K562 (cell line): Measurements from ENCODE around the gene TIFAB. TPM values are rescaled to one million over a fixed set of nuclear protein-coding genes. Genes with fewer than 3 reads are reported as not detected.
A peak's percentile ranks its signal among the peaks of the same experiment; 100 is the strongest.

Experiments used
- ATAC-seq: fragments of 200-7000 bp; cut with Tn5 transposase; 3 replicates; pipeline ENCODE4 v1.9.1; 2020; ENCODE audit warnings: moderate library complexity
- BruUV-seq: library from RNA; stranded (reverse); fragments of 400-500 nt; replicated peaks from 2 replicates; lab custom pipeline; 2021; lab: Mats Ljungman, UMichigan
- CTCF ChIA-PET: fragments of 300-600 bp; formaldehyde crosslinking; extraction: SDS; loops from one replicate; lab custom pipeline; 2021; ENCODE audit warnings: low intra/inter-chr PET ratio; lab: Yijun Ruan, JAX
- POLR2A ChIA-PET: fragments of 300-600, 350-650 bp; sonication (Branson Sonifier 250); formaldehyde crosslinking; extraction: SDS; loops from one replicate; lab custom pipeline; 2021; ENCODE audit warnings: antibody characterized with exemption, inconsistent platforms; lab: Yijun Ruan, JAX
- DNase-seq, 4 experiments: peaks; one replicate each; pipeline versions ENCODE4 v3.0.0 to v3.0.0-alpha.2; 2011 to 2018; ENCODE audit warnings: low spot score in 3 of 4, mixed read lengths in 3 of 4; ENCODE audit errors: extremely low read depth in 1 of 4
- FAIRE-seq: peaks from 2 replicates; lab custom pipeline; 2011; peaks lifted over from hg19 to GRCh38; lab: Jason Lieb, UNC
- H2AFZ ChIP-seq: 2 replicates; pipeline ENCODE4 v1.6.0; 2011; ENCODE audit warnings: low read depth, low read length, control low read depth, inconsistent platforms
- H3K27ac ChIP-seq: fragments of 200-600 bp; 3 replicates; pipeline ENCODE4 v1.8.0; 2011; ENCODE audit warnings: low read depth, mild to moderate bottlenecking, control low read depth, inconsistent platforms, low read length, moderate library complexity, mixed read lengths; ENCODE audit errors: extremely low read depth
- H3K27me3 ChIP-seq, 2 experiments: fragments of 300-600 bp in 1 of 2; 2 replicates in 1 of 2; 3 replicates in 1 of 2; pipeline versions ENCODE4 v1.6.0 to v1.8.0; 2011; ENCODE audit warnings: inconsistent platforms in 2 of 2, low read length in 2 of 2, mild to moderate bottlenecking in 1 of 2, mixed read lengths in 1 of 2, moderate library complexity in 1 of 2; ENCODE audit not compliant: control insufficient read depth in 2 of 2, insufficient read depth in 2 of 2
- H3K36me3 ChIP-seq: fragments of 300-600 bp; 3 replicates; pipeline ENCODE4 v1.8.0; 2011; ENCODE audit warnings: mild to moderate bottlenecking, low read length, inconsistent platforms; ENCODE audit not compliant: control insufficient read depth, insufficient read depth
- H3K4me1 ChIP-seq, 2 experiments: fragments of 200-600 bp in 1 of 2; replicated peaks in 1 of 2; 2 replicates in 1 of 2; 3 replicates in 1 of 2; pipeline versions ENCODE4 v1.5.1 to v1.8.0; 2011; ENCODE audit warnings: inconsistent platforms in 2 of 2, low read length in 2 of 2, mild to moderate bottlenecking in 1 of 2, mixed read lengths in 1 of 2, moderate library complexity in 1 of 2; ENCODE audit not compliant: control insufficient read depth in 2 of 2, insufficient read depth in 2 of 2
- H3K4me2 ChIP-seq: 2 replicates; pipeline ENCODE4 v1.6.1; 2011; ENCODE audit warnings: low read length, control low read depth, inconsistent platforms, mixed read lengths; ENCODE audit not compliant: insufficient read depth
- H3K4me3 ChIP-seq: fragments of 200-600 bp; sonication (generic), shearing (Covaris generic); 2 replicates; pipeline ENCODE4 v1.5.1; 2016; ENCODE audit warnings: control low read depth, inconsistent platforms
- H3K79me2 ChIP-seq: fragments of 200-600 bp; 3 replicates; pipeline ENCODE4 v1.8.0; 2011; ENCODE audit warnings: low read length, inconsistent platforms; ENCODE audit not compliant: control insufficient read depth, insufficient read depth
- H3K9ac ChIP-seq, 2 experiments: 2 replicates each; pipeline versions ENCODE4 v1.6.0 to v1.6.1; 2011; ENCODE audit warnings: low read depth in 2 of 2, low read length in 2 of 2, control low read depth in 1 of 2, inconsistent platforms in 1 of 2, mild to moderate bottlenecking in 1 of 2, mixed read lengths in 1 of 2; ENCODE audit not compliant: insufficient read depth in 1 of 2
- H3K9me1 ChIP-seq: one replicate; pipeline ENCODE4 v1.6.0; 2011; ENCODE audit warnings: inconsistent platforms, mild to moderate bottlenecking, low read length, moderate library complexity; ENCODE audit not compliant: control insufficient read depth, insufficient read depth
- H3K9me3 ChIP-seq: replicated peaks from 2 replicates; pipeline ENCODE4 v1.5.1; 2011; ENCODE audit warnings: low read depth, low read length, inconsistent platforms; ENCODE audit not compliant: control insufficient read depth, insufficient read depth
- H4K20me1 ChIP-seq: replicated peaks from 2 replicates; pipeline ENCODE4 v1.6.1; 2011; ENCODE audit warnings: low read length, inconsistent platforms, mixed read lengths; ENCODE audit not compliant: control insufficient read depth, insufficient read depth
- BRCA1 ChIP-seq, 2 experiments: fragments of 450-650 bp in 1 of 2; sonication (generic) in 1 of 2; formaldehyde crosslinking in 1 of 2; IDR thresholded peaks; 2 replicates each; pipeline versions ENCODE4 v1.5.0 to v1.6.1; 2017 to 2020; ENCODE audit warnings: mild to moderate bottlenecking in 1 of 2, missing genetic modification reagents in 1 of 2
- DPF2 ChIP-seq: fragments of 450-650 bp; IDR thresholded peaks from 2 replicates; pipeline ENCODE4 v1.6.1; 2016
- FOSL1 ChIP-seq: fragments of 200-800 bp; sonication (Bioruptor generic); conservative IDR thresholded peaks from 2 replicates; pipeline ENCODE4 v1.6.1; 2016; ENCODE audit warnings: missing genetic modification characterization, missing compliant biosample characterization
- HDAC8 ChIP-seq: fragments of 450-650 bp; IDR thresholded peaks from 2 replicates; pipeline ENCODE4 v1.6.1; 2016; ENCODE audit warnings: mild to moderate bottlenecking, missing genetic modification characterization, moderate library complexity, missing compliant biosample characterization
- HOMEZ ChIP-seq: fragments of 250-450 bp; sonication (Bioruptor Pico); IDR thresholded peaks from 2 replicates; pipeline ENCODE4 v1.4.0; 2020; ENCODE audit warnings: mild to moderate bottlenecking, moderate library complexity
- KLF16 ChIP-seq: IDR thresholded peaks from 2 replicates; pipeline ENCODE4 v1.6.1; 2016; ENCODE audit warnings: antibody characterized with exemption
- LEF1 ChIP-seq: fragments of 450-650 bp; IDR thresholded peaks from 2 replicates; pipeline ENCODE4 v1.6.1; 2016; ENCODE audit warnings: mild to moderate bottlenecking
- PTRF ChIP-seq: fragments of 450-650 bp; IDR thresholded peaks from 2 replicates; pipeline ENCODE4 v1.6.1; 2016; ENCODE audit warnings: mild to moderate bottlenecking, missing genetic modification characterization, missing compliant biosample characterization
- SRSF3 ChIP-seq: fragments of 200-400 bp; formaldehyde crosslinking; IDR thresholded peaks from 2 replicates; pipeline ENCODE4 v1.6.1; 2016; ENCODE audit warnings: mild to moderate bottlenecking, low read length, moderate library complexity; ENCODE audit not compliant: insufficient read depth
- STAT5B ChIP-seq: fragments of 250-450 bp; sonication (Bioruptor Pico); IDR thresholded peaks from 2 replicates; pipeline ENCODE4 v1.8.0; 2021; ENCODE audit warnings: mild to moderate bottlenecking, inconsistent platforms
- SUPT5H ChIP-seq: fragments of 450-650 bp; IDR thresholded peaks from 2 replicates; pipeline ENCODE4 v1.6.1; 2016
- TAL1 ChIP-seq: fragments of 450-650 bp; IDR thresholded peaks from 2 replicates; pipeline ENCODE4 v1.6.1; 2016; ENCODE audit warnings: mild to moderate bottlenecking
- TCF7L2 ChIP-seq: fragments of 150-350 bp; IDR thresholded peaks from 2 replicates; pipeline ENCODE4 v1.6.1; 2016; ENCODE audit warnings: low read depth, mild to moderate bottlenecking, low read length, moderate library complexity
- UBTF ChIP-seq, 2 experiments: IDR thresholded peaks; 2 replicates each; pipeline ENCODE4 v1.6.1; 2012; ENCODE audit warnings: improper control_type of control experiment in 2 of 2, low read depth in 2 of 2, low read length in 2 of 2, borderline replicate concordance in 1 of 2
- ZEB2 ChIP-seq: fragments of 450-650 bp; IDR thresholded peaks from 2 replicates; pipeline ENCODE4 v1.6.1; 2016
- ZNF592 ChIP-seq: fragments of 450-650 bp; IDR thresholded peaks from 2 replicates; pipeline ENCODE4 v1.6.1; 2017; ENCODE audit warnings: antibody characterized with exemption, mild to moderate bottlenecking
- ZNF707 ChIP-seq: fragments of 250-450 bp; sonication (Bioruptor Pico); conservative IDR thresholded peaks from 2 replicates; pipeline ENCODE4 v1.8.0; 2022; ENCODE audit warnings: inconsistent platforms, mild to moderate bottlenecking, moderate library complexity
- WGBS: fragments of 100-300 bp; shearing (Covaris generic); methylation state at CpG from one replicate; pipeline ENCODE4 v1.1.6; 2016; ENCODE audit warnings: low coverage, mixed read lengths; ENCODE audit not compliant: insufficient coverage; ENCODE audit errors: missing lambda C conversion rate; 5-methylcytosine and 5-hydroxymethylcytosine counted together
- in situ Hi-C: fragments of 300-500 bp; cut with MboI; formaldehyde crosslinking; loops from 4 replicates; pipeline ENCODE4 v1.15.0; 2018; ENCODE audit warnings: inconsistent platforms, mixed read lengths
- intact Hi-C: fragments of 100-400 bp; cut with micrococcal nuclease; formaldehyde crosslinking; loops from 2 replicates; pipeline ENCODE4 v1.14.2; 2022
- polyA plus RNA-seq, 8 experiments: library from polyadenylated mRNA; depleted of rRNA in 4 of 8; stranded (reverse) in 5 of 8; unstranded in 3 of 8; fragments of >200 nt; fragmentation: Nextera tagmentation in 2 of 8; fragmentation: Illumina TruSeq in 1 of 8; extraction: Ambion mirVana in 2 of 8; extraction: Trizol in 1 of 8; gene quantifications; 2 replicates each; pipeline versions ENCODE4 v1.2.1 to v1.2.3, GENCODE V29; 2011 to 2014; ENCODE audit warnings: inconsistent platforms in 1 of 8, missing spikeins in 1 of 8
- total RNA-seq, 7 experiments: library from RNA; depleted of rRNA in 6 of 7; stranded (reverse); fragments of >200 nt in 6 of 7; fragmentation: Illumina TruSeq in 2 of 7; extraction: Trizol in 2 of 7; gene quantifications; 2 replicates each; pipeline versions ENCODE4 v1.2.1 to v1.2.3, GENCODE V29; 2011 to 2021; ENCODE audit warnings: low replicate concordance in 1 of 7

Gene TIFAB
- total and polyA plus RNA-seq, 9 of the 15 experiments (the other 6 are each of a cell fraction or from before 2014, with no cell fraction given) = not detected

DNA sequence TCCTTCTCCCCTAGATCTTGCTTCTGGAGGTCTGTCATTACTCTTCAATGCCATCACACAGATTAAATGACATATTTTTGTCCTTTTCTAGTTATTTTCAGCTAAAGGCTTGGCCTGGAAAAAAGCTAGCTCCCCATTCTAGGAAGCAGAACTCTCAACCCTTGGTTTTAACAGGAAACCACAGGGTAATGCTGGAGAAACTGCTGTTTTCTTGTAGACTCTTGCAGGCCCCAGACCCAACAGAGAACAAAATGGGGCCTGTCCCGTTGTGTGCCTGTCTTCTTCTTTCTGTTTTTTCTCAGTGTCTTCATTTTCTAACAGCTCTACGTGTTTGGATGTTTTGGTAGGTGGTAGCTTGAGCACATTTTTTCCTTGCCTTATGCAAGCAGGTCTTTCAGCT, 26.5 kb downstream of the TIFAB start:
- H3K9ac ChIP-seq = no peak overlapping the region
- in situ Hi-C loops (no loop called here), intact Hi-C loops (loop anchor here (5.0 to 10.0 kb wide), 3 partner anchors 43 to 221 kb away; no protein-coding TSS in a partner anchor)
- 38% methylated on average over 2 of the region's 2 CpGs for WGBS
- no peak overlapping the region for H3K27ac ChIP-seq
- peak overlapping the region; percentile 5; the same call in 1 of the 2 replicates for H2AFZ ChIP-seq
- CTCF ChIA-PET = no interaction called here
- no peaks in the 10 kb centered on the region for H3K79me2 ChIP-seq
- no peaks in the 10 kb centered on the region for H3K9me1 ChIP-seq
- H4K20me1 ChIP-seq = no peaks in the 10 kb centered on the region
- no peaks in the 10 kb centered on the region for H3K36me3 ChIP-seq
- no peak for FAIRE-seq
- ATAC-seq = no peak
- H3K4me2 ChIP-seq = no peak overlapping the region
- POLR2A ChIA-PET = interaction anchor here (0.5 to 1.7 kb wide), 9 partner anchors 8 to 1423 kb away, joined by 3 to 9 read pairs (median 3); no protein-coding TSS in a partner anchor
- peaks cover 0 to 11% of the 10 kb centered on the region in 2 experiments; a peak in 3 of 5 replicates for H3K4me1 ChIP-seq
- H3K4me3 ChIP-seq = no peak overlapping the region
- peaks cover 11% of the 10 kb centered on the region for H3K9me3 ChIP-seq
- no peak for DNase-seq
- no peak for TF ChIP-seq STAT5B
- no peak for TF ChIP-seq KLF16
- no peak for TF ChIP-seq LEF1
- TF ChIP-seq FOSL1 (tag) = no peak
- no peak for TF ChIP-seq BRCA1 (IDR thresholded peaks at IDR 0.05)
- TF ChIP-seq BRCA1 (CRISPR knock-in tag; IDR thresholded peaks at IDR 0.05) = no peak
- no peak for TF ChIP-seq DPF2
- no peak for TF ChIP-seq ZNF592
- TF ChIP-seq PTRF (tag) = no peak
- TF ChIP-seq HOMEZ (CRISPR knock-in tag) = no peak
- TF ChIP-seq HDAC8 (tag) = no peak
- no peak for TF ChIP-seq SRSF3
- no peak for TF ChIP-seq ZEB2
- TF ChIP-seq TCF7L2 = no peak
- TF ChIP-seq SUPT5H = no peak
- no peak for TF ChIP-seq ZNF707 (CRISPR knock-in tag)
- TF ChIP-seq UBTF (IDR thresholded peaks at IDR 0.05; ENCODE audit: borderline replicate concordance in 1 of 2, low read depth in 2 of 2, low read length in 2 of 2) = no peak
- no peak for TF ChIP-seq TAL1
- TF ChIP-seq, all 486 proteins: peak for 0
- no TSS peak for BruUV-seq
- H3K27me3 ChIP-seq = no peaks in the 10 kb centered on the region
